ENCODE data around the gene OLFML1. TPM values are rescaled to one million over a fixed set of nuclear protein-coding genes. Genes with fewer than 3 reads are reported as not detected.

The OLFML1 gene
- polyA plus RNA-seq, 1 donor from 2014 or later, result not detected

DNA sequence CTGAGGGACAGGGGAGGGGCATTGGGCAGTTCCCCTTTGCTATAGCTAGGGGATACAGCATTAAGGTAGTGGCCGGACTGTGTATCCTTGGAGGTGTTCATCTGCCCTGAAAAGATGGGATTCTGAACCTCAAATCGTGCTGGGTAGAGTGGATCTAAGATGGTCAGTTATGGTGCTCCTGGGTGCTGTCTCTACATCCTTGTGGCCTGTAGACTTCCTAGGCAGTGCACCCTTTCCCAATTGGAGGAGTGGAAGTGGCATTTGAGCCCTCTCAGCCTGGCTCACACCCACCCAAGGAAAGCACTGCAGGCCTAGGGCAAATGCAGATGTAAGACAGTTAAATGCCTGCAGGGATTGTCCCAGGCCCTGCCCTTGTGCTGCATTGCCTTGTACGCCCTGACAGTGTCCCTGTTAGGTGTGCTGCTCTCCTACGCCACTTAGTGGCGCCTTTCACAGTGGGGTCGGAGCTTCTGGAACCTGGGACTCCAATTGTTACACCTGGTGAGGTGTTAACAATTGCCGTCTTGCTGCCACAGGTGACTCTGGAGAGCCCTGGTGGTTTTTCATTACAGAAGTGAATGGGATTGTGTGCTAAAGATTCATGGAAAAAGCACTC lies 63.5 kb downstream of the OLFML1 start:
- H3K27me3 ChIP-seq (ENCODE audit: insufficient read depth, low read depth, low read length), result no peaks in the 10 kb centered on the region
- H3K9ac ChIP-seq (ENCODE audit: low read length), result no peak overlapping the region
- no peaks in the 10 kb centered on the region for H4K20me1 ChIP-seq (ENCODE audit: insufficient read depth)
- no peak overlapping the region for H3K4me2 ChIP-seq (ENCODE audit: low read length)
- TF ChIP-seq EZH2 (IDR thresholded peaks at IDR 0.05; ENCODE audit: borderline replicate concordance, insufficient read depth, low read length, poor library complexity, severe bottlenecking) (no peak), MXI1 (conservative IDR thresholded peaks at IDR 0.05; ENCODE audit: poor library complexity, severe bottlenecking) (no peak), RAD21 (conservative IDR thresholded peaks at IDR 0.05) (no peak), TAF1 (IDR thresholded peaks at IDR 0.05; ENCODE audit: low read depth) (no peak), SMC3 (conservative IDR thresholded peaks at IDR 0.05; ENCODE audit: poor library complexity) (no peak), EP300 (conservative IDR thresholded peaks at IDR 0.05; ENCODE audit: poor library complexity, severe bottlenecking) (no peak), POLR2AphosphoS5 (IDR thresholded peaks at IDR 0.05) (no peak)
- TF ChIP-seq, protein P1, sequence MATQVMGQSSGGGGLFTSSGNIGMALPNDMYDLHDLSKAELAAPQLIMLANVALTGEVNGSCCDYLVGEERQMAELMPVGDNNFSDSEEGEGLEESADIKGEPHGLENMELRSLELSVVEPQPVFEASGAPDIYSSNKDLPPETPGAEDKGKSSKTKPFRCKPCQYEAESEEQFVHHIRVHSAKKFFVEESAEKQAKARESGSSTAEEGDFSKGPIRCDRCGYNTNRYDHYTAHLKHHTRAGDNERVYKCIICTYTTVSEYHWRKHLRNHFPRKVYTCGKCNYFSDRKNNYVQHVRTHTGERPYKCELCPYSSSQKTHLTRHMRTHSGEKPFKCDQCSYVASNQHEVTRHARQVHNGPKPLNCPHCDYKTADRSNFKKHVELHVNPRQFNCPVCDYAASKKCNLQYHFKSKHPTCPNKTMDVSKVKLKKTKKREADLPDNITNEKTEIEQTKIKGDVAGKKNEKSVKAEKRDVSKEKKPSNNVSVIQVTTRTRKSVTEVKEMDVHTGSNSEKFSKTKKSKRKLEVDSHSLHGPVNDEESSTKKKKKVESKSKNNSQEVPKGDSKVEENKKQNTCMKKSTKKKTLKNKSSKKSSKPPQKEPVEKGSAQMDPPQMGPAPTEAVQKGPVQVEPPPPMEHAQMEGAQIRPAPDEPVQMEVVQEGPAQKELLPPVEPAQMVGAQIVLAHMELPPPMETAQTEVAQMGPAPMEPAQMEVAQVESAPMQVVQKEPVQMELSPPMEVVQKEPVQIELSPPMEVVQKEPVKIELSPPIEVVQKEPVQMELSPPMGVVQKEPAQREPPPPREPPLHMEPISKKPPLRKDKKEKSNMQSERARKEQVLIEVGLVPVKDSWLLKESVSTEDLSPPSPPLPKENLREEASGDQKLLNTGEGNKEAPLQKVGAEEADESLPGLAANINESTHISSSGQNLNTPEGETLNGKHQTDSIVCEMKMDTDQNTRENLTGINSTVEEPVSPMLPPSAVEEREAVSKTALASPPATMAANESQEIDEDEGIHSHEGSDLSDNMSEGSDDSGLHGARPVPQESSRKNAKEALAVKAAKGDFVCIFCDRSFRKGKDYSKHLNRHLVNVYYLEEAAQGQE (IDR thresholded peaks at IDR 0.05; ENCODE audit: borderline replicate concordance), result no peak
- TF ChIP-seq, protein P2, sequence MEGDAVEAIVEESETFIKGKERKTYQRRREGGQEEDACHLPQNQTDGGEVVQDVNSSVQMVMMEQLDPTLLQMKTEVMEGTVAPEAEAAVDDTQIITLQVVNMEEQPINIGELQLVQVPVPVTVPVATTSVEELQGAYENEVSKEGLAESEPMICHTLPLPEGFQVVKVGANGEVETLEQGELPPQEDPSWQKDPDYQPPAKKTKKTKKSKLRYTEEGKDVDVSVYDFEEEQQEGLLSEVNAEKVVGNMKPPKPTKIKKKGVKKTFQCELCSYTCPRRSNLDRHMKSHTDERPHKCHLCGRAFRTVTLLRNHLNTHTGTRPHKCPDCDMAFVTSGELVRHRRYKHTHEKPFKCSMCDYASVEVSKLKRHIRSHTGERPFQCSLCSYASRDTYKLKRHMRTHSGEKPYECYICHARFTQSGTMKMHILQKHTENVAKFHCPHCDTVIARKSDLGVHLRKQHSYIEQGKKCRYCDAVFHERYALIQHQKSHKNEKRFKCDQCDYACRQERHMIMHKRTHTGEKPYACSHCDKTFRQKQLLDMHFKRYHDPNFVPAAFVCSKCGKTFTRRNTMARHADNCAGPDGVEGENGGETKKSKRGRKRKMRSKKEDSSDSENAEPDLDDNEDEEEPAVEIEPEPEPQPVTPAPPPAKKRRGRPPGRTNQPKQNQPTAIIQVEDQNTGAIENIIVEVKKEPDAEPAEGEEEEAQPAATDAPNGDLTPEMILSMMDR (IDR thresholded peaks at IDR 0.05; ENCODE audit: poor library complexity, severe bottlenecking), result no peak
- H3F3A ChIP-seq (ENCODE audit: insufficient read depth, low read length, poor library complexity, severe bottlenecking), result no peaks in the 10 kb centered on the region
- no peaks in the 10 kb centered on the region for H3K9me3 ChIP-seq (ENCODE audit: low read length)
- no peaks in the 10 kb centered on the region for H3K36me3 ChIP-seq (ENCODE audit: insufficient read depth, low read length)
- H3K4me3 ChIP-seq (ENCODE audit: low read length), result no peak overlapping the region
- no peak overlapping the region for H3K27ac ChIP-seq (ENCODE audit: low read length)
- H3K79me2 ChIP-seq (replicated peaks; ENCODE audit: insufficient read depth, low read length), result no peaks in the 10 kb centered on the region
- no peaks in the 10 kb centered on the region for H3K9me2 ChIP-seq (ENCODE audit: insufficient read depth, low read length)
- H2AFZ ChIP-seq (ENCODE audit: low read depth, low read length), result no peak overlapping the region

DNA sequence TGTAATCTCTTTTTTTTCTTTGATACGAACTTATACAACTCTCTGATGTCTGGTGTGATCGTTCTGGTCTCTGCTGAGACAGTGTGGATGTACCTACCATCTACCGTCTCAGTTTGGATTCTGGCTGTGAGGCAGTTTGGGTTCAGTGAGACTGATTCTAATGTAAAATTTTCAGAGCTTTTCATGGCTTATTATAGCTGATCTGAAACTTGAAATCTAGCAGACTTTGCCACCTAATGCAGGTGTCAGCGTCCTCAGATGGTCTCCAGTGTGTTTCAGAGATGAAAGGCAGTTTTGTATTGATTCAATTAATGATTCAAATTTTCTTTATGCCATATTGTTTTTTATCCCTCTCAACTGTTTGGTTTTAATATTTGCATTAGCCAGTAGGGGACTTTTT lies 64.4 kb downstream of the OLFML1 start:
- H3K9me3 ChIP-seq (ENCODE audit: low read length), result no peaks in the 10 kb centered on the region
- H3K4me2 ChIP-seq (ENCODE audit: low read length), result no peak overlapping the region
- H3K27me3 ChIP-seq (ENCODE audit: insufficient read depth, low read depth, low read length), result no peaks in the 10 kb centered on the region
- H3F3A ChIP-seq (ENCODE audit: insufficient read depth, low read length, poor library complexity, severe bottlenecking), result no peaks in the 10 kb centered on the region
- H3K36me3 ChIP-seq (ENCODE audit: insufficient read depth, low read length), result no peaks in the 10 kb centered on the region
- H3K4me3 ChIP-seq (ENCODE audit: low read length), result no peak overlapping the region
- TF ChIP-seq, protein P1 (IDR thresholded peaks at IDR 0.05; ENCODE audit: borderline replicate concordance), result no peak
- TF ChIP-seq EZH2 (IDR thresholded peaks at IDR 0.05; ENCODE audit: borderline replicate concordance, insufficient read depth, low read length, poor library complexity, severe bottlenecking) (no peak), POLR2AphosphoS5 (IDR thresholded peaks at IDR 0.05) (no peak), EP300 (conservative IDR thresholded peaks at IDR 0.05; ENCODE audit: poor library complexity, severe bottlenecking) (no peak), SMC3 (conservative IDR thresholded peaks at IDR 0.05; ENCODE audit: poor library complexity) (no peak), TAF1 (IDR thresholded peaks at IDR 0.05; ENCODE audit: low read depth) (no peak), RAD21 (conservative IDR thresholded peaks at IDR 0.05) (no peak), MXI1 (conservative IDR thresholded peaks at IDR 0.05; ENCODE audit: poor library complexity, severe bottlenecking) (no peak)
- TF ChIP-seq, protein P2 (IDR thresholded peaks at IDR 0.05; ENCODE audit: poor library complexity, severe bottlenecking), result no peak
- no peaks in the 10 kb centered on the region for H3K79me2 ChIP-seq (replicated peaks; ENCODE audit: insufficient read depth, low read length)
- no peak overlapping the region for H3K27ac ChIP-seq (ENCODE audit: low read length)
- H4K20me1 ChIP-seq (ENCODE audit: insufficient read depth), result no peaks in the 10 kb centered on the region
- no peak overlapping the region for H2AFZ ChIP-seq (ENCODE audit: low read depth, low read length)
- H3K9ac ChIP-seq (ENCODE audit: low read length), result no peak overlapping the region
- no peaks in the 10 kb centered on the region for H3K9me2 ChIP-seq (ENCODE audit: insufficient read depth, low read length)

Measured in neural cell (in vitro differentiated cells).